K562 (cell line): ENCODE measurements around the gene BNIP1. TPM values are rescaled to one million over a fixed set of nuclear protein-coding genes. Genes with fewer than 3 reads are reported as not detected.

Experiments used
- ATAC-seq: fragments of 200-7000 bp; cut with Tn5 transposase; 3 replicates; pipeline ENCODE4 v1.9.1; 2020; ENCODE audit warnings: moderate library complexity
- BruUV-seq: library from RNA; stranded (reverse); fragments of 400-500 nt; replicated peaks from 2 replicates; lab custom pipeline; 2021; lab: Mats Ljungman, UMichigan
- CTCF ChIA-PET: fragments of 300-600 bp; formaldehyde crosslinking; extraction: SDS; loops from one replicate; lab custom pipeline; 2021; ENCODE audit warnings: low intra/inter-chr PET ratio; lab: Yijun Ruan, JAX
- POLR2A ChIA-PET: fragments of 300-600, 350-650 bp; sonication (Branson Sonifier 250); formaldehyde crosslinking; extraction: SDS; loops from one replicate; lab custom pipeline; 2021; ENCODE audit warnings: antibody characterized with exemption, inconsistent platforms; lab: Yijun Ruan, JAX
- DNase-seq, 4 experiments: peaks; one replicate each; pipeline versions ENCODE4 v3.0.0 to v3.0.0-alpha.2; 2011 to 2018; ENCODE audit warnings: low spot score in 3 of 4, mixed read lengths in 3 of 4; ENCODE audit errors: extremely low read depth in 1 of 4
- FAIRE-seq: peaks from 2 replicates; lab custom pipeline; 2011; peaks lifted over from hg19 to GRCh38; lab: Jason Lieb, UNC
- H2AFZ ChIP-seq: 2 replicates; pipeline ENCODE4 v1.6.0; 2011; ENCODE audit warnings: low read depth, low read length, control low read depth, inconsistent platforms
- H3K27ac ChIP-seq: fragments of 200-600 bp; 3 replicates; pipeline ENCODE4 v1.8.0; 2011; ENCODE audit warnings: low read depth, mild to moderate bottlenecking, control low read depth, inconsistent platforms, low read length, moderate library complexity, mixed read lengths; ENCODE audit errors: extremely low read depth
- H3K27me3 ChIP-seq, 2 experiments: fragments of 300-600 bp in 1 of 2; 2 replicates in 1 of 2; 3 replicates in 1 of 2; pipeline versions ENCODE4 v1.6.0 to v1.8.0; 2011; ENCODE audit warnings: inconsistent platforms in 2 of 2, low read length in 2 of 2, mild to moderate bottlenecking in 1 of 2, mixed read lengths in 1 of 2, moderate library complexity in 1 of 2; ENCODE audit not compliant: control insufficient read depth in 2 of 2, insufficient read depth in 2 of 2
- H3K36me3 ChIP-seq: fragments of 300-600 bp; 3 replicates; pipeline ENCODE4 v1.8.0; 2011; ENCODE audit warnings: mild to moderate bottlenecking, low read length, inconsistent platforms; ENCODE audit not compliant: control insufficient read depth, insufficient read depth
- H3K4me1 ChIP-seq, 2 experiments: fragments of 200-600 bp in 1 of 2; replicated peaks in 1 of 2; 2 replicates in 1 of 2; 3 replicates in 1 of 2; pipeline versions ENCODE4 v1.5.1 to v1.8.0; 2011; ENCODE audit warnings: inconsistent platforms in 2 of 2, low read length in 2 of 2, mild to moderate bottlenecking in 1 of 2, mixed read lengths in 1 of 2, moderate library complexity in 1 of 2; ENCODE audit not compliant: control insufficient read depth in 2 of 2, insufficient read depth in 2 of 2
- H3K4me2 ChIP-seq: 2 replicates; pipeline ENCODE4 v1.6.1; 2011; ENCODE audit warnings: low read length, control low read depth, inconsistent platforms, mixed read lengths; ENCODE audit not compliant: insufficient read depth
- H3K4me3 ChIP-seq: fragments of 200-600 bp; sonication (generic), shearing (Covaris generic); 2 replicates; pipeline ENCODE4 v1.5.1; 2016; ENCODE audit warnings: control low read depth, inconsistent platforms
- H3K79me2 ChIP-seq: fragments of 200-600 bp; 3 replicates; pipeline ENCODE4 v1.8.0; 2011; ENCODE audit warnings: low read length, inconsistent platforms; ENCODE audit not compliant: control insufficient read depth, insufficient read depth
- H3K9ac ChIP-seq, 2 experiments: 2 replicates each; pipeline versions ENCODE4 v1.6.0 to v1.6.1; 2011; ENCODE audit warnings: low read depth in 2 of 2, low read length in 2 of 2, control low read depth in 1 of 2, inconsistent platforms in 1 of 2, mild to moderate bottlenecking in 1 of 2, mixed read lengths in 1 of 2; ENCODE audit not compliant: insufficient read depth in 1 of 2
- H3K9me1 ChIP-seq: one replicate; pipeline ENCODE4 v1.6.0; 2011; ENCODE audit warnings: inconsistent platforms, mild to moderate bottlenecking, low read length, moderate library complexity; ENCODE audit not compliant: control insufficient read depth, insufficient read depth
- H3K9me3 ChIP-seq: replicated peaks from 2 replicates; pipeline ENCODE4 v1.5.1; 2011; ENCODE audit warnings: low read depth, low read length, inconsistent platforms; ENCODE audit not compliant: control insufficient read depth, insufficient read depth
- H4K20me1 ChIP-seq: replicated peaks from 2 replicates; pipeline ENCODE4 v1.6.1; 2011; ENCODE audit warnings: low read length, inconsistent platforms, mixed read lengths; ENCODE audit not compliant: control insufficient read depth, insufficient read depth
- DNMT1 ChIP-seq: fragments of 450-650 bp; IDR thresholded peaks from 2 replicates; pipeline ENCODE4 v1.6.1; 2016; ENCODE audit warnings: antibody characterized with exemption, mild to moderate bottlenecking
- E2F1 ChIP-seq: sonication (generic); formaldehyde crosslinking; IDR thresholded peaks from 2 replicates; pipeline ENCODE4 v1.8.1; 2023; ENCODE audit warnings: mild to moderate bottlenecking, missing genetic modification reagents, moderate library complexity
- MTA1 ChIP-seq: fragments of 450-650 bp; IDR thresholded peaks from 2 replicates; pipeline ENCODE4 v1.6.1; 2017; ENCODE audit warnings: borderline replicate concordance
- NBN ChIP-seq: fragments of 450-650 bp; IDR thresholded peaks from 2 replicates; pipeline ENCODE4 v1.6.1; 2016; ENCODE audit warnings: low read depth, mild to moderate bottlenecking
- RCOR1 ChIP-seq, 2 experiments: IDR thresholded peaks; 2 replicates each; pipeline ENCODE4 v1.6.1; 2012; ENCODE audit warnings: low read depth in 2 of 2, low read length in 2 of 2, borderline replicate concordance in 1 of 2, improper control_type of control experiment in 1 of 2
- STAT5A ChIP-seq: IDR thresholded peaks from 2 replicates; pipeline ENCODE4 v1.6.1; 2012; ENCODE audit warnings: low read length, inconsistent platforms, borderline replicate concordance
- TEAD4 ChIP-seq, 2 experiments: sonication (generic) in 1 of 2; formaldehyde crosslinking in 1 of 2; IDR thresholded peaks; 2 replicates each; pipeline versions ENCODE4 v1.6.1 to v1.8.0; 2012 to 2022; ENCODE audit warnings: borderline replicate concordance in 1 of 2, inconsistent platforms in 1 of 2, low read length in 1 of 2, mild to moderate bottlenecking in 1 of 2, missing genetic modification reagents in 1 of 2
- ZBTB12 ChIP-seq: fragments of 250-450 bp; sonication (Bioruptor Pico); IDR thresholded peaks from 2 replicates; pipeline ENCODE4 v1.4.0; 2020
- WGBS: fragments of 100-300 bp; shearing (Covaris generic); methylation state at CpG from one replicate; pipeline ENCODE4 v1.1.6; 2016; ENCODE audit warnings: low coverage, mixed read lengths; ENCODE audit not compliant: insufficient coverage; ENCODE audit errors: missing lambda C conversion rate; 5-methylcytosine and 5-hydroxymethylcytosine counted together
- in situ Hi-C: fragments of 300-500 bp; cut with MboI; formaldehyde crosslinking; loops from 4 replicates; pipeline ENCODE4 v1.15.0; 2018; ENCODE audit warnings: inconsistent platforms, mixed read lengths
- intact Hi-C: fragments of 100-400 bp; cut with micrococcal nuclease; formaldehyde crosslinking; loops from 2 replicates; pipeline ENCODE4 v1.14.2; 2022
- polyA plus RNA-seq, 8 experiments: library from polyadenylated mRNA; depleted of rRNA in 4 of 8; stranded (reverse) in 5 of 8; unstranded in 3 of 8; fragments of >200 nt; fragmentation: Nextera tagmentation in 2 of 8; fragmentation: Illumina TruSeq in 1 of 8; extraction: Ambion mirVana in 2 of 8; extraction: Trizol in 1 of 8; gene quantifications; 2 replicates each; pipeline versions ENCODE4 v1.2.1 to v1.2.3, GENCODE V29; 2011 to 2014; ENCODE audit warnings: inconsistent platforms in 1 of 8, missing spikeins in 1 of 8
- total RNA-seq, 7 experiments: library from RNA; depleted of rRNA in 6 of 7; stranded (reverse); fragments of >200 nt in 6 of 7; fragmentation: Illumina TruSeq in 2 of 7; extraction: Trizol in 2 of 7; gene quantifications; 2 replicates each; pipeline versions ENCODE4 v1.2.1 to v1.2.3, GENCODE V29; 2011 to 2021; ENCODE audit warnings: low replicate concordance in 1 of 7

Gene BNIP1
- total and polyA plus RNA-seq, 9 of the 15 experiments (the other 6 are each of a cell fraction or from before 2014, with no cell fraction given): 18.8 to 65.0 (median 26.2) TPM

- no peak for FAIRE-seq
- WGBS: 3% methylated on average over 8 of the region's 8 CpGs
- no TSS peak for BruUV-seq
These were observed 66.5 kb downstream of the BNIP1 start for GRCh38 chr5:173210877-173211276.

More at GRCh38 chr5:173210877-173211276, 66.5 kb downstream of the BNIP1 start:
- Histone ChIP-seq H3K4me3 (no peak overlapping the region), H3K36me3 (no peaks in the 10 kb centered on the region), H3K9ac (no peak overlapping the region; a peak in 1 of 4 replicates), H3K9me3 (no peaks in the 10 kb centered on the region), H2AFZ (no peak overlapping the region), H3K4me1 (no peaks in the 10 kb centered on the region), H3K4me2 (no peak overlapping the region), H4K20me1 (no peaks in the 10 kb centered on the region), H3K9me1 (no peaks in the 10 kb centered on the region), H3K79me2 (no peaks in the 10 kb centered on the region), H3K27ac (no peak overlapping the region), H3K27me3 (peaks cover 32 to 78% of the 10 kb centered on the region in 2 experiments; a peak in 4 of 5 replicates)
- no peak for DNase-seq
- ATAC-seq: no peak
- POLR2A ChIA-PET: no interaction called here
- CTCF ChIA-PET: no interaction called here
- intact Hi-C loops (no loop called here), in situ Hi-C loops (no loop called here)
- no peak for TF ChIP-seq RCOR1 (IDR thresholded peaks at IDR 0.05; ENCODE audit: borderline replicate concordance in 1 of 2, low read depth in 2 of 2, low read length in 2 of 2)
- no peak for TF ChIP-seq E2F1 (CRISPR knock-in tag)
- TF ChIP-seq NBN: no peak
- TF ChIP-seq ZBTB12 (CRISPR knock-in tag): no peak
- TF ChIP-seq DNMT1: no peak
- no peak for TF ChIP-seq MTA1
- no peak for TF ChIP-seq TEAD4 (IDR thresholded peaks at IDR 0.05; ENCODE audit: low read length)
- no peak for TF ChIP-seq TEAD4 (CRISPR knock-in tag; IDR thresholded peaks at IDR 0.05; ENCODE audit: borderline replicate concordance)
- no peak for TF ChIP-seq STAT5A
